Activated effector memory CD4-positive, alpha-beta T cell treated with anti-CD3 and anti-CD28 coated beads, Interleukin-2, amount 50 U/mL, for 16 hours (primary cell): Measurements from ENCODE around the gene PMIS2.

Experiments used
- DNase-seq: peaks from one replicate; pipeline ENCODE4 v3.0.0-alpha.2; 2020

Gene PMIS2

GRCh38 chr19:35585848-35586247 is at the start of gene PMIS2:
TSS of gene PMIS2 (plus strand) at chr19:35586173. CDS start at chr19:35586260, 87 bp downstream.
- DNase-seq: peak; percentile 66

GRCh38 chr19:35539314-35539713 is 46.7 kb upstream of the PMIS2 start:
- no peak for DNase-seq

GRCh38 chr19:35539850-35540249 is 46.1 kb upstream of the PMIS2 start:
- no peak for DNase-seq

- no peak for DNase-seq
These were observed 45.5 kb upstream of the PMIS2 start for GRCh38 chr19:35540356-35540927.

GRCh38 chr19:35542209-35542608 is 43.8 kb upstream of the PMIS2 start:
- DNase-seq: no peak

GRCh38 chr19:35543280-35544109 is 42.5 kb upstream of the PMIS2 start:
- no peak for DNase-seq

GRCh38 chr19:35544110-35544802 is 41.7 kb upstream of the PMIS2 start:
- no peak for DNase-seq

- peak; percentile 92 for DNase-seq
These were observed 40.7 kb upstream of the PMIS2 start, which contains the start of gene TMEM147 for GRCh38 chr19:35545001-35545854. TSS of gene TMEM147 (plus strand) at chr19:35545626. CDS start at chr19:35545740, 114 bp downstream.

- DNase-seq: peak; percentile 84
These were observed 40.1 kb upstream of the PMIS2 start for GRCh38 chr19:35545855-35546381.

- DNase-seq: no peak
These were observed 39.4 kb upstream of the PMIS2 start for GRCh38 chr19:35546532-35546931.

GRCh38 chr19:35549174-35549788 is 36.7 kb upstream of the PMIS2 start:
- DNase-seq: peak; percentile 83

- no peak for DNase-seq
These were observed 36.0 kb upstream of the PMIS2 start for GRCh38 chr19:35549879-35550523.

GRCh38 chr19:35551091-35551810 is 34.7 kb upstream of the PMIS2 start:
- DNase-seq: no peak

GRCh38 chr19:35552534-35553384 is 33.2 kb upstream of the PMIS2 start:
- DNase-seq: no peak

- DNase-seq: no peak
These were observed 32.5 kb upstream of the PMIS2 start for GRCh38 chr19:35553385-35554000.

GRCh38 chr19:35554076-35554475 is 31.9 kb upstream of the PMIS2 start:
- DNase-seq: no peak

- DNase-seq: no peak
These were observed 30.5 kb upstream of the PMIS2 start for GRCh38 chr19:35555301-35556005.

GRCh38 chr19:35556025-35556590 is 29.9 kb upstream of the PMIS2 start:
- DNase-seq: no peak
